HCT116 (cell line): Measurements from ENCODE around the gene NCBP1.

Source experiments
- ATF3 ChIP-seq: IDR thresholded peaks from 2 replicates; pipeline ENCODE4 v1.6.1; 2012
- CEBPB ChIP-seq: IDR thresholded peaks from 2 replicates; pipeline ENCODE4 v1.6.1; 2012; ENCODE audit warnings: low read depth
- CTCF ChIP-seq, 3 experiments: fragments of 200-600 bp in 1 of 3; sonication (generic) in 1 of 3; IDR thresholded peaks in 2 of 3; conservative IDR thresholded peaks in 1 of 3; 2 replicates each; pipeline ENCODE4 v1.5.1; 2012 to 2017; ENCODE audit warnings: low read depth in 2 of 3, low read length in 2 of 3, antibody characterized with exemption in 1 of 3, borderline replicate concordance in 1 of 3, control low read depth in 1 of 3, mild to moderate bottlenecking in 1 of 3, mixed read lengths in 1 of 3, mixed run types in 1 of 3, moderate library complexity in 1 of 3; ENCODE audit not compliant: insufficient read depth in 1 of 3
- EGR1 ChIP-seq: IDR thresholded peaks from 2 replicates; pipeline ENCODE4 v1.6.1; 2012; ENCODE audit warnings: low read depth
- ELF1 ChIP-seq: IDR thresholded peaks from 2 replicates; pipeline ENCODE4 v1.6.1; 2012; ENCODE audit warnings: low read depth, borderline replicate concordance
- EZH2 ChIP-seq: fragments of 200-600 bp; sonication (generic); IDR thresholded peaks from 2 replicates; pipeline ENCODE4 v1.6.1; 2017; ENCODE audit warnings: antibody characterized with exemption, mixed run types
- EZH2phosphoT487 ChIP-seq: fragments of 200-600 bp; IDR thresholded peaks from 2 replicates; pipeline ENCODE4 v1.6.1; 2018; ENCODE audit warnings: antibody characterized with exemption, borderline replicate concordance
- JUND ChIP-seq: IDR thresholded peaks from 2 replicates; pipeline ENCODE4 v1.6.1; 2012
- POLR2A ChIP-seq: IDR thresholded peaks from 2 replicates; pipeline ENCODE4 v1.7.0; 2011; ENCODE audit warnings: borderline replicate concordance; ENCODE audit not compliant: insufficient read depth, insufficient read length; ENCODE audit errors: extremely low read depth
- POLR2AphosphoS5 ChIP-seq: IDR thresholded peaks from 2 replicates; pipeline ENCODE4 v1.6.1; 2011; ENCODE audit warnings: mild to moderate bottlenecking, low read depth, low read length, moderate library complexity
- RAD21 ChIP-seq: IDR thresholded peaks from 2 replicates; pipeline ENCODE4 v1.6.1; 2012; ENCODE audit warnings: low read depth, mild to moderate bottlenecking
- SIN3A ChIP-seq: IDR thresholded peaks from 2 replicates; pipeline ENCODE4 v1.6.1; 2012; ENCODE audit warnings: low read depth
- TCF7L2 ChIP-seq: IDR thresholded peaks from 2 replicates; pipeline ENCODE4 v1.7.0; 2011; ENCODE audit warnings: borderline replicate concordance, inconsistent platforms; ENCODE audit not compliant: insufficient read depth, insufficient read length; ENCODE audit errors: extremely low read depth
- ZNF274 ChIP-seq: fragments of 200-500 bp; sonication (Bioruptor generic); IDR thresholded peaks from 2 replicates; pipeline ENCODE4 v1.6.1; 2014; ENCODE audit warnings: mild to moderate bottlenecking, low read depth, low read length, inconsistent platforms

DNA sequence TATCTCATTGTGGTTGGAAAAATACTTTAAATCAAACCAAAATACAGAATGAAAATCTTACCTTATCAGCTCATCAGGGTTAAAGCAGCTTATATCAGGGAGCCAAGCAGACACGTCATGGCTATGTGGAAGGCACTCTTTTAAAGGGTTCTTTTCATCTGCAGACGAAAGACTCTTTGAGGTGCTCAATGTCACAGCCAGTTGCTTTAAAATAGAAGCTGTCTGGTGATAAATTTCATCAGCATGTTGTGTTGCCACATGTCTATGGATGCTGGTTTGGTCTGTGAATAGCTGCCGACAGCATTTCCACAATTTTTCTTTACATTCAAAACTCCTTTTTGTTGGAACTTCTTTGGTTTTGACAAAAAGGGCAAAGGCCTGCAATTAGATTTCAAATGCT is 8.0 kb upstream of the NCBP1 start:
- TF ChIP-seq CTCF (IDR thresholded peaks at IDR 0.05 in 2 of 3, conservative IDR thresholded peaks at IDR 0.05 in 1 of 3; ENCODE audit: borderline replicate concordance in 1 of 3, insufficient read depth in 1 of 3, low read depth in 2 of 3, low read length in 2 of 3) (no peak), POLR2A (no peak), POLR2AphosphoS5 (no peak), ATF3 (no peak), ELF1 (no peak), RAD21 (no peak), EZH2phosphoT487 (no peak), SIN3A (no peak), ZNF274 (no peak), JUND (no peak), CEBPB (no peak), TCF7L2 (no peak), EZH2 (no peak), EGR1 (no peak)
